HG03469 (cell line): Measurements from ENCODE around the gene ADTRP.

ENCODE experiments used
- ATAC-seq: cut with Tn5 transposase; IDR thresholded peaks from one replicate; pipeline ENCODE4 v1.9.1; 2021; ENCODE audit warnings: mild to moderate bottlenecking, moderate library complexity, moderate number of reproducible peaks; ENCODE audit not compliant: unreplicated experiment

Gene ADTRP

GRCh38 chr6:11727998-11728961 lies 50.3 kb downstream of the ADTRP start:
- ATAC-seq = no peak

- ATAC-seq = no peak
These were observed 51.1 kb downstream of the ADTRP start for GRCh38 chr6:11727346-11727997.

- ATAC-seq = no peak
These were observed 54.3 kb downstream of the ADTRP start for GRCh38 chr6:11724286-11724685.

GRCh38 chr6:11722805-11723631 lies 55.6 kb downstream of the ADTRP start:
- no peak for ATAC-seq

GRCh38 chr6:11722220-11722619 lies 56.4 kb downstream of the ADTRP start:
- no peak for ATAC-seq

- no peak for ATAC-seq
These were observed 60.1 kb downstream of the ADTRP start for GRCh38 chr6:11718463-11718862.

- no peak for ATAC-seq
These were observed 60.6 kb downstream of the ADTRP start for GRCh38 chr6:11718031-11718430.

- no peak for ATAC-seq
These were observed 63.8 kb downstream of the ADTRP start for GRCh38 chr6:11714798-11715285.

- no peak for ATAC-seq
These were observed 64.3 kb downstream of the ADTRP start for GRCh38 chr6:11714116-11714797.

- ATAC-seq = no peak
These were observed 65.8 kb downstream of the ADTRP start for GRCh38 chr6:11712760-11713159.

- ATAC-seq = no peak
These were observed 66.5 kb downstream of the ADTRP start for GRCh38 chr6:11711984-11712711.

GRCh38 chr6:11711003-11711983 lies 67.3 kb downstream of the ADTRP start:
- ATAC-seq = peak; percentile 33

- no peak for ATAC-seq
These were observed 68.3 kb downstream of the ADTRP start for GRCh38 chr6:11710311-11710761.

- ATAC-seq = no peak
These were observed 72.4 kb downstream of the ADTRP start for GRCh38 chr6:11706171-11706570.

- ATAC-seq = no peak
These were observed 73.1 kb downstream of the ADTRP start for GRCh38 chr6:11705483-11705882.

- no peak for ATAC-seq
These were observed 73.5 kb downstream of the ADTRP start for GRCh38 chr6:11705069-11705468.

GRCh38 chr6:11703725-11704124 lies 74.9 kb downstream of the ADTRP start:
- no peak for ATAC-seq

- ATAC-seq = no peak
These were observed 76.0 kb downstream of the ADTRP start for GRCh38 chr6:11702500-11703130.
